NOMO-1 treated with DMSO at 0.1 percent for 48 hours (cell line): Measurements from ENCODE around the gene GP1BB.
A peak's percentile ranks its signal among the peaks of the same experiment; 100 is the strongest.
"Not testable (repeated sequence)": the region's sequence is repeated elsewhere in the genome, so short reads cannot be mapped to it uniquely, and the experiment has no call there.

Experiments
- DNase-seq: peaks from one replicate; lab custom pipeline; 2025; ENCODE audit not compliant: unreplicated experiment; lab: John Stamatoyannopoulos, UW

Gene GP1BB

GRCh38 chr22:19723232-19723982 lies at the start of gene GP1BB:
Gene GP1BB, plus strand, starts transcription at chr22:19723539. Its CDS starts 31 bp downstream, at chr22:19723570.
- peak; percentile 45 for DNase-seq

GRCh38 chr22:19673660-19674059 lies 49.7 kb upstream of the GP1BB start:
- DNase-seq = no peak

GRCh38 chr22:19674129-19674928 lies 49.0 kb upstream of the GP1BB start:
- DNase-seq = no peak

GRCh38 chr22:19674929-19675253 lies 48.4 kb upstream of the GP1BB start:
- no peak for DNase-seq

GRCh38 chr22:19675428-19675827 lies 47.9 kb upstream of the GP1BB start:
- no peak for DNase-seq

- DNase-seq = not testable (repeated sequence)
Measured at GRCh38 chr22:19676437-19676836, 46.9 kb upstream of the GP1BB start.

GRCh38 chr22:19678949-19679521 lies 44.3 kb upstream of the GP1BB start:
- no peak for DNase-seq

- no peak for DNase-seq
Measured at GRCh38 chr22:19679522-19680101, 43.7 kb upstream of the GP1BB start.

- DNase-seq = no peak
Measured at GRCh38 chr22:19680287-19680881, 43.0 kb upstream of the GP1BB start.

GRCh38 chr22:19680911-19681862 lies 42.2 kb upstream of the GP1BB start:
- DNase-seq = no peak

GRCh38 chr22:19681863-19682245 lies 41.5 kb upstream of the GP1BB start:
- no peak for DNase-seq

- no peak for DNase-seq
Measured at GRCh38 chr22:19686946-19687345, 36.4 kb upstream of the GP1BB start.

GRCh38 chr22:19687561-19688300 lies 35.6 kb upstream of the GP1BB start:
- peak; percentile 87 for DNase-seq

- DNase-seq = no peak
Measured at GRCh38 chr22:19688301-19689290, 34.7 kb upstream of the GP1BB start.

GRCh38 chr22:19689408-19689807 lies 33.9 kb upstream of the GP1BB start:
- DNase-seq = no peak

- DNase-seq = no peak
Measured at GRCh38 chr22:19691007-19691720, 32.2 kb upstream of the GP1BB start.

GRCh38 chr22:19691721-19692341 lies 31.5 kb upstream of the GP1BB start:
- no peak for DNase-seq
